HepG2 (cell line): ENCODE results near the gene SIAH1. TPM values are rescaled to one million over a fixed set of nuclear protein-coding genes. Genes with fewer than 3 reads are reported as not detected.
A peak's percentile ranks its signal among the peaks of the same experiment; 100 is the strongest.

ENCODE experiments used
- BCL3 ChIP-seq: sonication (generic); formaldehyde crosslinking; IDR thresholded peaks from 2 replicates; pipeline ENCODE4 v1.5.1; 2020; ENCODE audit warnings: mild to moderate bottlenecking, missing genetic modification reagents, moderate library complexity
- CCDC6 ChIP-seq: sonication (generic); formaldehyde crosslinking; IDR thresholded peaks from 2 replicates; pipeline ENCODE4 v1.8.1; 2022; ENCODE audit warnings: mild to moderate bottlenecking, missing genetic modification reagents, moderate library complexity
- ELF3 ChIP-seq: IDR thresholded peaks from 2 replicates; pipeline ENCODE4 v1.6.1; 2016; ENCODE audit warnings: missing genetic modification reagents, missing compliant biosample characterization
- MED1 ChIP-seq: sonication (generic); formaldehyde crosslinking; IDR thresholded peaks from 2 replicates; pipeline ENCODE4 v1.4.0; 2020; ENCODE audit warnings: missing genetic modification reagents
- RXRB ChIP-seq: IDR thresholded peaks from 2 replicates; pipeline ENCODE4 v1.6.1; 2016; ENCODE audit warnings: borderline replicate concordance, missing genetic modification reagents, missing compliant biosample characterization
- SMAD3 ChIP-seq: sonication (generic); formaldehyde crosslinking; IDR thresholded peaks from 2 replicates; pipeline ENCODE4 v1.4.0; 2020; ENCODE audit warnings: missing genetic modification reagents
- ZNF281 ChIP-seq: sonication (generic); formaldehyde crosslinking; IDR thresholded peaks from 2 replicates; pipeline ENCODE4 v1.4.0; 2020; ENCODE audit warnings: missing genetic modification reagents, borderline replicate concordance
- ZNF350 ChIP-seq: sonication (generic); formaldehyde crosslinking; IDR thresholded peaks from 2 replicates; pipeline ENCODE4 v1.4.0; 2020; ENCODE audit warnings: mild to moderate bottlenecking, low read depth, missing genetic modification reagents, borderline replicate concordance
- ZNF441 ChIP-seq: sonication (generic); formaldehyde crosslinking; IDR thresholded peaks from 2 replicates; pipeline ENCODE4 v1.7.0; 2021; ENCODE audit warnings: missing genetic modification reagents, borderline replicate concordance
- ZNF567 ChIP-seq: sonication (generic); formaldehyde crosslinking; IDR thresholded peaks from 2 replicates; pipeline ENCODE4 v1.8.1; 2023; ENCODE audit warnings: mild to moderate bottlenecking, missing genetic modification reagents, borderline replicate concordance
- polyA plus RNA-seq, 8 experiments: library from polyadenylated mRNA; depleted of rRNA in 3 of 8; stranded (reverse) in 7 of 8; unstranded in 1 of 8; fragments of >200 nt; fragmentation: Illumina TruSeq in 4 of 8; extraction: Trizol in 4 of 8; gene quantifications; 2 replicates each; pipeline versions ENCODE4 v1.2.1 to v1.2.3, GENCODE V29; 2011 to 2016; ENCODE audit warnings: low read depth in 4 of 8, missing spikeins in 1 of 8, mixed read lengths in 1 of 8; ENCODE audit not compliant: insufficient read depth in 1 of 8
- total RNA-seq, 5 experiments: library from RNA; depleted of rRNA; stranded (reverse); fragments of >200 nt; fragmentation: Illumina TruSeq; extraction: Trizol; gene quantifications; 2 replicates each; pipeline ENCODE4 v1.2.3, GENCODE V29; 2016; ENCODE audit warnings: low read depth in 1 of 5
- TF ChIP-seq, protein P1 (sequence below), 2 experiments: sonication (generic) in 1 of 2; formaldehyde crosslinking in 1 of 2; IDR thresholded peaks; 2 replicates each; pipeline versions ENCODE4 v1.4.0 to v1.6.1; 2018 to 2020; ENCODE audit warnings: missing genetic modification reagents in 2 of 2, borderline replicate concordance in 1 of 2, low read depth in 1 of 2, mild to moderate bottlenecking in 1 of 2, missing biosample characterization in 1 of 2
- TF ChIP-seq, protein P2 (sequence below): sonication (generic); formaldehyde crosslinking; IDR thresholded peaks from 2 replicates; pipeline ENCODE4 v1.9.0; 2021; ENCODE audit warnings: missing genetic modification reagents, borderline replicate concordance
- TF ChIP-seq, protein P3 (sequence below): sonication (generic); formaldehyde crosslinking; IDR thresholded peaks from 2 replicates; pipeline ENCODE4 v1.5.1; 2020; ENCODE audit warnings: mild to moderate bottlenecking, missing genetic modification reagents

Gene SIAH1
- total and polyA plus RNA-seq, 2 of the 13 experiments (the other 11 are each of a cell fraction or from before 2014, with no cell fraction given) = 16.0 to 28.6 TPM

DNA sequence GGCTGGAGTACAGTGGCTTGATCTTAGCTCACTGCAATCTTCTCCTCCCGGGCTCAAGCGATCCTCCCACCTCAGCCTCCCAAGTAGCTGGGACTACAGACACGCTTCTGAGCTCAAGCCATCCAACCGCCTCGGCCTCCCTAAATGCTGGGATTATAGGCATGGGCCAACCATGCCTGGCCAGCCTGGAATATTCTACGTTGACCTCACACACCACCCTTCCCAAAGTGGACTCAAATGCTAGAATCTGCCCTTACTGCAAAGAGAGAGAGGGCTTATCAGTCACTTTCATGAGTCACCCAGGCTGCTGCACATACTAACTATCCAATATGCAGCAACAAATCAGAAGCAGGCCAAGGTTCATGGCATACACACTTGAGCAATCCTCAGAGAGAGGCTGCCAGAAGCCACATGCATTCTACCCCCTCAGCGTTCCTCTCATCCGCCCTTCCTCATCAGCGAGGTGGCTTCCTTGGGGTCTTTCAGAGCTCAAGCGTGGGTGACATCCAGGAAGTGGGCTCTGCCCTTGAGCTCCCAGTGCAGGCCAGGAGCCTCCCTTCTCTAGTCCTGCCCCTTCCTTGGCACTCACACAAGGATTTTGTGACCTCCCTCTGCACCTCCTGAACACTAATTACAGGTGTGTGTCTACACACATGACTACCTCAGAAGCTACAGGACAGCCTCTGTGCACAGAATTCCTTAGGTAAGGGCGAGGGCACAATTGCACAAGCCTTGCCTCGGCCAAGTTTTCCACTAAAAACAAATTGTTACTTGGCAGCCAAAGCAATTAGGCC is 24.8 kb upstream of the SIAH1 start (continued):
- TF ChIP-seq, protein P1, sequence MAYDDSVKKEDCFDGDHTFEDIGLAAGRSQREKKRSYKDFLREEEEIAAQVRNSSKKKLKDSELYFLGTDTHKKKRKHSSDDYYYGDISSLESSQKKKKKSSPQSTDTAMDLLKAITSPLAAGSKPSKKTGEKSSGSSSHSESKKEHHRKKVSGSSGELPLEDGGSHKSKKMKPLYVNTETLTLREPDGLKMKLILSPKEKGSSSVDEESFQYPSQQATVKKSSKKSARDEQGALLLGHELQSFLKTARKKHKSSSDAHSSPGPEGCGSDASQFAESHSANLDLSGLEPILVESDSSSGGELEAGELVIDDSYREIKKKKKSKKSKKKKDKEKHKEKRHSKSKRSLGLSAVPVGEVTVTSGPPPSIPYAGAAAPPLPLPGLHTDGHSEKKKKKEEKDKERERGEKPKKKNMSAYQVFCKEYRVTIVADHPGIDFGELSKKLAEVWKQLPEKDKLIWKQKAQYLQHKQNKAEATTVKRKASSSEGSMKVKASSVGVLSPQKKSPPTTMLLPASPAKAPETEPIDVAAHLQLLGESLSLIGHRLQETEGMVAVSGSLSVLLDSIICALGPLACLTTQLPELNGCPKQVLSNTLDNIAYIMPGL (CRISPR knock-in tag; IDR thresholded peaks at IDR 0.05; ENCODE audit: borderline replicate concordance in 1 of 2, low read depth in 1 of 2) = peak in 1 of 2 experiments; percentile 64; a peak in 1 of 4 replicates
- TF ChIP-seq, protein P2, sequence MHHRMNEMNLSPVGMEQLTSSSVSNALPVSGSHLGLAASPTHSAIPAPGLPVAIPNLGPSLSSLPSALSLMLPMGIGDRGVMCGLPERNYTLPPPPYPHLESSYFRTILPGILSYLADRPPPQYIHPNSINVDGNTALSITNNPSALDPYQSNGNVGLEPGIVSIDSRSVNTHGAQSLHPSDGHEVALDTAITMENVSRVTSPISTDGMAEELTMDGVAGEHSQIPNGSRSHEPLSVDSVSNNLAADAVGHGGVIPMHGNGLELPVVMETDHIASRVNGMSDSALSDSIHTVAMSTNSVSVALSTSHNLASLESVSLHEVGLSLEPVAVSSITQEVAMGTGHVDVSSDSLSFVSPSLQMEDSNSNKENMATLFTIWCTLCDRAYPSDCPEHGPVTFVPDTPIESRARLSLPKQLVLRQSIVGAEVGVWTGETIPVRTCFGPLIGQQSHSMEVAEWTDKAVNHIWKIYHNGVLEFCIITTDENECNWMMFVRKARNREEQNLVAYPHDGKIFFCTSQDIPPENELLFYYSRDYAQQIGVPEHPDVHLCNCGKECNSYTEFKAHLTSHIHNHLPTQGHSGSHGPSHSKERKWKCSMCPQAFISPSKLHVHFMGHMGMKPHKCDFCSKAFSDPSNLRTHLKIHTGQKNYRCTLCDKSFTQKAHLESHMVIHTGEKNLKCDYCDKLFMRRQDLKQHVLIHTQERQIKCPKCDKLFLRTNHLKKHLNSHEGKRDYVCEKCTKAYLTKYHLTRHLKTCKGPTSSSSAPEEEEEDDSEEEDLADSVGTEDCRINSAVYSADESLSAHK = no peak
- TF ChIP-seq ZNF441 (peak; percentile 87), ZNF281 (CRISPR knock-in tag) (peak; percentile 70; the same call in 1 of the 2 replicates), BCL3 (CRISPR knock-in tag) (no peak), RXRB (peak; percentile 98), MED1 (CRISPR knock-in tag) (peak; percentile 81), ZNF350 (CRISPR knock-in tag) (peak; percentile 85), CCDC6 (CRISPR knock-in tag) (peak; percentile 52; the same call in 1 of the 2 replicates), SMAD3 (CRISPR knock-in tag) (0 out of 2 replicates have a peak, but pooled peaks have one; percentile 82), ZNF567 (CRISPR knock-in tag) (0 out of 2 replicates have a peak, but pooled peaks have one; percentile 26), ELF3 (peak; percentile 89)
- TF ChIP-seq, protein P3, sequence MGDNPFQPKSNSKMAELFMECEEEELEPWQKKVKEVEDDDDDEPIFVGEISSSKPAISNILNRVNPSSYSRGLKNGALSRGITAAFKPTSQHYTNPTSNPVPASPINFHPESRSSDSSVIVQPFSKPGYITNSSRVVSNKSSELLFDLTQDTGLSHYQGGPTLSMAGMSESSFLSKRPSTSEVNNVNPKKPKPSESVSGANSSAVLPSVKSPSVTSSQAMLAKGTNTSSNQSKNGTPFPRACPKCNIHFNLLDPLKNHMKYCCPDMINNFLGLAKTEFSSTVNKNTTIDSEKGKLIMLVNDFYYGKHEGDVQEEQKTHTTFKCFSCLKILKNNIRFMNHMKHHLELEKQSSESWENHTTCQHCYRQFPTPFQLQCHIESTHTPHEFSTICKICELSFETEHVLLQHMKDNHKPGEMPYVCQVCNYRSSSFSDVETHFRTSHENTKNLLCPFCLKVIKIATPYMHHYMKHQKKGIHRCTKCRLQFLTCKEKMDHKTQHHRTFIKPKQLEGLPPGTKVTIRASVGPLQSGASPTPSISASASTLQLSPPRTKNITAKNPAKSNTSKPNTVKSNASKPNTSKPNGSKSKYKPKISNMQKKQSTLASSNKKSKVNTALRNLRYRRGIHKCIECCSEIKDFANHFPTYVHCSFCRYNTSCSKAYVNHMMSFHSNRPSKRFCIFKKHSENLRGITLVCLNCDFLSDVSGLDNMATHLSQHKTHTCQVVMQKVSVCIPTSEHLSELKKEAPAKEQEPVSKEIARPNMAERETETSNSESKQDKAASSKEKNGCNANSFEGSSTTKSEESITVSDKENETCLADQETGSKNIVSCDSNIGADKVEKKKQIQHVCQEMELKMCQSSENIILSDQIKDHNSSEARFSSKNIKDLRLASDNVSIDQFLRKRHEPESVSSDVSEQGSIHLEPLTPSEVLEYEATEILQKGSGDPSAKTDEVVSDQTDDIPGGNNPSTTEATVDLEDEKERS (CRISPR knock-in tag) = peak; percentile 86; the same call in 1 of the 2 replicates
